ENCODE results near the gene PCED1A. TPM values are rescaled to one million over a fixed set of nuclear protein-coding genes. Genes with fewer than 3 reads are reported as not detected.
A peak's percentile ranks its signal among the peaks of the same experiment; 100 is the strongest.

Gene PCED1A
- total and polyA plus RNA-seq, 2 of the 13 experiments (the other 11 are each of a cell fraction or from before 2014, with no cell fraction given): 40.1 to 84.2 TPM

DNA sequence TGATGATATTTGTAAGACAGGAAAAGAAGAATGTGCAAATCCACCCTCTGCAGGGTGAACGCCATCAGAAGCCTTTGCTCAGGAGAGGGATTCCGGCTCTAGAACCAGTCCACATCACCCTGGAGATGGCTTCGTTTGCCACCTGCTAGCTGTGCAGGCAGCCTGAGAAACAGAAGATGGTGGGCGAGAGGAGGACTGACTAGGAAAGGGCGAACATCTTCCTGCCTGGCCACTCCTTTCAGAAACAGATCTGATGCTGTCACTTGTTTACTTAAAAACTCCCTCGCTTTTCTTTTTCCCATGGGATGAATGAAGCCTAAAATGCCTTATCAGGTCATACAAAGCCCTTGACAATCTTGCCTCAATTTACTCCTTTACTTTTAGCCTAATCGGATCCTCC, 34.0 kb upstream of the PCED1A start:
- Histone ChIP-seq H2AFZ (ENCODE audit: low read length) (no peak overlapping the region), H3K79me2 (ENCODE audit: insufficient read depth, low read length) (peaks cover 52% of the 10 kb centered on the region), H3K27ac (ENCODE audit: extremely low read length, insufficient read depth, low read length) (no peak overlapping the region), H3K4me2 (ENCODE audit: low read depth, low read length) (peak overlapping the region; percentile 96), H4K20me1 (ENCODE audit: insufficient read depth, low read length) (peaks cover 5% of the 10 kb centered on the region; the same call in 1 of the 2 replicates), H3K36me3 (replicated peaks in 1 of 2; ENCODE audit: control insufficient read depth in 1 of 2, insufficient read depth in 2 of 2, low read length in 2 of 2) (peaks cover 0 to 3% of the 10 kb centered on the region in 2 experiments; a peak in 1 of 5 replicates), H3K9ac (ENCODE audit: insufficient read depth, low read depth, low read length) (peak overlapping the region; percentile 84), H3K4me1 (ENCODE audit: insufficient read depth, low read length) (peaks cover 53% of the 10 kb centered on the region), H3K9me3 (ENCODE audit: low read length) (no peaks in the 10 kb centered on the region), H3K4me3 (replicated peaks in 1 of 3; ENCODE audit: insufficient read depth in 1 of 3, low read depth in 2 of 3, low read length in 3 of 3) (peak overlapping the region; percentile 77 to 98 (median 92)), H3K27me3 (ENCODE audit: control insufficient read depth in 1 of 2, insufficient read depth in 2 of 2, low read length in 2 of 2) (peaks cover 0 to 18% of the 10 kb centered on the region in 2 experiments; a peak in 3 of 5 replicates)
- intact Hi-C loops (cut with micrococcal nuclease; ENCODE audit: unreplicated experiment) (loop anchor here (10.0 kb wide), 1 partner anchor 70 kb away; no protein-coding TSS in a partner anchor), in situ Hi-C loops (cut with HindIII; ENCODE audit: extremely low pct_ligation_motif_present, low pct_unique_long_range_greater_than_20kb) (no loop called here)
- 49% methylated on average over 7 of the region's 7 CpGs for WGBS (ENCODE audit: low lambda C conversion rate)
- ATAC-seq: no peak
- BruUV-seq (replicated peaks): TSS peak; percentile 55
- no peak for FAIRE-seq
- DNase-seq (ENCODE audit: low spot score): no peak
- POLR2A ChIA-PET: interaction anchor here (1.0 to 1.5 kb wide), 2 partner anchors 34 to 39 kb away, joined by 3 read pairs; partner anchors contain the start of genes PCED1A and VPS16
- CTCF ChIA-PET (ENCODE audit: low intra/inter-chr PET ratio, low total read pairs): no interaction called here
- TF ChIP-seq SP4 (CRISPR knock-in tag; IDR thresholded peaks at IDR 0.05) (peak; percentile 37; the same call in 1 of the 2 replicates), ZNF343 (CRISPR knock-in tag; IDR thresholded peaks at IDR 0.05) (no peak), ZMYM2 (CRISPR knock-in tag; IDR thresholded peaks at IDR 0.05) (no peak), JARID2 (CRISPR knock-in tag; IDR thresholded peaks at IDR 0.05; ENCODE audit: insufficient replicate concordance) (no peak), EHMT2 (IDR thresholded peaks at IDR 0.05; ENCODE audit: borderline replicate concordance, low read depth, low read length) (no peak), ZFYVE20 (CRISPR knock-in tag; IDR thresholded peaks at IDR 0.05; ENCODE audit: borderline replicate concordance, low read depth) (no peak), ZNF790 (CRISPR knock-in tag; IDR thresholded peaks at IDR 0.05; ENCODE audit: borderline replicate concordance) (no peak), ELF1 (CRISPR knock-in tag; IDR thresholded peaks at IDR 0.05) (no peak), ISX (CRISPR knock-in tag; conservative IDR thresholded peaks at IDR 0.05) (no peak), ZNF138 (CRISPR knock-in tag; IDR thresholded peaks at IDR 0.05; ENCODE audit: low read depth) (no peak), ARHGAP35 (CRISPR knock-in tag; IDR thresholded peaks at IDR 0.05; ENCODE audit: borderline replicate concordance) (no peak), POGZ (CRISPR knock-in tag; IDR thresholded peaks at IDR 0.05) (no peak), NCOA1 (CRISPR knock-in tag; IDR thresholded peaks at IDR 0.05) (no peak), ZIK1 (CRISPR knock-in tag; IDR thresholded peaks at IDR 0.05; ENCODE audit: borderline replicate concordance, low read depth) (no peak), NFKB2 (CRISPR knock-in tag; IDR thresholded peaks at IDR 0.05; ENCODE audit: borderline replicate concordance) (no peak)
- TF ChIP-seq, protein P1, sequence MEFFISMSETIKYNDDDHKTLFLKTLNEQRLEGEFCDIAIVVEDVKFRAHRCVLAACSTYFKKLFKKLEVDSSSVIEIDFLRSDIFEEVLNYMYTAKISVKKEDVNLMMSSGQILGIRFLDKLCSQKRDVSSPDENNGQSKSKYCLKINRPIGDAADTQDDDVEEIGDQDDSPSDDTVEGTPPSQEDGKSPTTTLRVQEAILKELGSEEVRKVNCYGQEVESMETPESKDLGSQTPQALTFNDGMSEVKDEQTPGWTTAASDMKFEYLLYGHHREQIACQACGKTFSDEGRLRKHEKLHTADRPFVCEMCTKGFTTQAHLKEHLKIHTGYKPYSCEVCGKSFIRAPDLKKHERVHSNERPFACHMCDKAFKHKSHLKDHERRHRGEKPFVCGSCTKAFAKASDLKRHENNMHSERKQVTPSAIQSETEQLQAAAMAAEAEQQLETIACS (CRISPR knock-in tag; IDR thresholded peaks at IDR 0.05): peak; percentile 21; the same call in 1 of the 2 replicates
- TF ChIP-seq, protein P2, sequence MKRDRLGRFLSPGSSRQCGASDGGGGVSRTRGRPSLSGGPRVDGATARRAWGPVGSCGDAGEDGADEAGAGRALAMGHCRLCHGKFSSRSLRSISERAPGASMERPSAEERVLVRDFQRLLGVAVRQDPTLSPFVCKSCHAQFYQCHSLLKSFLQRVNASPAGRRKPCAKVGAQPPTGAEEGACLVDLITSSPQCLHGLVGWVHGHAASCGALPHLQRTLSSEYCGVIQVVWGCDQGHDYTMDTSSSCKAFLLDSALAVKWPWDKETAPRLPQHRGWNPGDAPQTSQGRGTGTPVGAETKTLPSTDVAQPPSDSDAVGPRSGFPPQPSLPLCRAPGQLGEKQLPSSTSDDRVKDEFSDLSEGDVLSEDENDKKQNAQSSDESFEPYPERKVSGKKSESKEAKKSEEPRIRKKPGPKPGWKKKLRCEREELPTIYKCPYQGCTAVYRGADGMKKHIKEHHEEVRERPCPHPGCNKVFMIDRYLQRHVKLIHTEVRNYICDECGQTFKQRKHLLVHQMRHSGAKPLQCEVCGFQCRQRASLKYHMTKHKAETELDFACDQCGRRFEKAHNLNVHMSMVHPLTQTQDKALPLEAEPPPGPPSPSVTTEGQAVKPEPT (CRISPR knock-in tag; IDR thresholded peaks at IDR 0.05; ENCODE audit: low read depth): no peak
- TF ChIP-seq, protein P3, sequence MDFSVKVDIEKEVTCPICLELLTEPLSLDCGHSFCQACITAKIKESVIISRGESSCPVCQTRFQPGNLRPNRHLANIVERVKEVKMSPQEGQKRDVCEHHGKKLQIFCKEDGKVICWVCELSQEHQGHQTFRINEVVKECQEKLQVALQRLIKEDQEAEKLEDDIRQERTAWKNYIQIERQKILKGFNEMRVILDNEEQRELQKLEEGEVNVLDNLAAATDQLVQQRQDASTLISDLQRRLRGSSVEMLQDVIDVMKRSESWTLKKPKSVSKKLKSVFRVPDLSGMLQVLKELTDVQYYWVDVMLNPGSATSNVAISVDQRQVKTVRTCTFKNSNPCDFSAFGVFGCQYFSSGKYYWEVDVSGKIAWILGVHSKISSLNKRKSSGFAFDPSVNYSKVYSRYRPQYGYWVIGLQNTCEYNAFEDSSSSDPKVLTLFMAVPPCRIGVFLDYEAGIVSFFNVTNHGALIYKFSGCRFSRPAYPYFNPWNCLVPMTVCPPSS (IDR thresholded peaks at IDR 0.05): no peak

Data from HepG2 (cell line).